Stimulated activated CD4-positive, alpha-beta T cell treated with anti-CD3 and anti-CD28 coated beads, TNF-alpha, amount 100 ng/mL, for 1 hour (primary cell): Measurements from ENCODE around the gene SRP14.
"Not testable (repeated sequence)": the region's sequence is repeated elsewhere in the genome, so short reads cannot be mapped to it uniquely, and the experiment has no call there.

ENCODE experiments used
- DNase-seq, 3 donors: peaks; one replicate each; pipeline ENCODE4 v3.0.0-alpha.2; 2020; ENCODE audit warnings: low read depth in 3 of 3, low spot score in 1 of 3

Gene SRP14

GRCh38 chr15:40038638-40039543, at the start of gene SRP14:
Gene SRP14 (minus strand): TSS chr15:40039181. CDS start chr15:40039116, 65 bp downstream.
- DNase-seq: peak; percentile 80 to 90 (median 82)

GRCh38 chr15:40087991-40088928, 49.3 kb upstream of the SRP14 start:
- no peak for DNase-seq

- DNase-seq: no peak
Observed at GRCh38 chr15:40087068-40087810, 48.3 kb upstream of the SRP14 start.

GRCh38 chr15:40085266-40085665, 46.3 kb upstream of the SRP14 start:
- no peak for DNase-seq

GRCh38 chr15:40084650-40085049, 45.7 kb upstream of the SRP14 start:
- DNase-seq: no peak

GRCh38 chr15:40082195-40082883, 43.4 kb upstream of the SRP14 start:
- DNase-seq: no peak

- no peak for DNase-seq
Observed at GRCh38 chr15:40081691-40082194, 42.8 kb upstream of the SRP14 start.

- DNase-seq: no peak
Observed at GRCh38 chr15:40080847-40081246, 41.9 kb upstream of the SRP14 start.

- no peak for DNase-seq
Observed at GRCh38 chr15:40080104-40080503, 41.1 kb upstream of the SRP14 start.

GRCh38 chr15:40079456-40079855, 40.5 kb upstream of the SRP14 start:
- DNase-seq: no peak

GRCh38 chr15:40075298-40076044, 36.5 kb upstream of the SRP14 start:
- no peak for DNase-seq

- DNase-seq: not testable (repeated sequence)
Observed at GRCh38 chr15:40074656-40075055, 35.7 kb upstream of the SRP14 start.

- DNase-seq: not testable (repeated sequence)
Observed at GRCh38 chr15:40073716-40074490, 34.9 kb upstream of the SRP14 start.

- no peak for DNase-seq
Observed at GRCh38 chr15:40072216-40072990, 33.4 kb upstream of the SRP14 start.

- DNase-seq: no peak
Observed at GRCh38 chr15:40070608-40071218, 31.7 kb upstream of the SRP14 start.

- no peak for DNase-seq
Observed at GRCh38 chr15:40070166-40070557, 31.2 kb upstream of the SRP14 start.
